NCI-H1092 (cell line): ENCODE data around the gene SRI.

ENCODE experiments used
- DNase-seq: peaks from one replicate; lab custom pipeline; 2025; lab: John Stamatoyannopoulos, UW

SRI gene

DNA sequence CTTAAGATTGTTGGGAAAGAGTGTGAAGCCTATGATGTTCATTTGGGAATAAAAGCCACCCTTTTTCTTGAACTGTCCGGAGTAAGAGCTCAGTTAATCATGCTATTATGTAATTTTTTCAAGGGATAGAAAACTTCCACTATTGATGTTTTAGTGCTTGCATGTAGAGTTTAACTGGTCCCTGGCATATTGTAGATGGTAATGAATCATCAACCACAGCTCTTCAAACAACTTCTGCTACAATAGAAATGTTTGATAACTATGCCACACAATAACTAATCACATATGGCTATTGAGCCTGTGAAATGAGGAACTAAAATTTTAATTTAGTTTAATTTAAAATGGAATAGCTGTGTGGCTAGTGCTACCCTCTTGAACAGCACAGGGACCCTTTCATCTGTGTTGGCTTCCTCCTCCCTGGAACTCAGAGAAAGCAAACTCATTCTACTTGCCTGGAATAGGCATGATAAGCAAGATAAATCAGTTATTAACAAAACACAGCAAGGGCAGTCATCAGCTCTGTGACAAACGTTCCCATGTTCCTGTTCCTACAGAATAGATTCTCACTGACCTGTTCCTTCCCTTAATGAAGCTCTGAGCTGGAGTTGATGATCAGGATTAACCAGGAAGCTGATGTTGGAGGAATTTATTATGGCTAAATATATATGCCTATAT is 4.9 kb upstream of the SRI start:
- no peak for DNase-seq

DNA sequence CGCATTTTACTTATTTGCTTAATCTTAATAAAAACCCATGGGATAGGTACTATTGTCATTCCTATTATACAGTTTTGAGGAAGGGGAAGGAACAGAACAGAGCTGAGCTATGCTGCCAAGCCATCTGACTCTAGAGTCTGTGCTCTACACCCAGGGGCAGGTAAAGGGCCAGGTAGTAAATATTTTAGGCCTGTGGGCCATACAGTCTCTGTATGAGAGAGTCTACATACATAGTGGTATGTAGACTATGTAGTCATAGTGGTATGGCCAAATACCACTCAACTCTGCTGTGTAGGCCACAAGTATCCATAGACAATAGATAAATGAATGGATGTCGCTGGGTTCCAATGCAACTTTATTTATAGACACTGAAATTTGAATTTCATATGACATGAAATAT is 3.4 kb upstream of the SRI start:
- no peak for DNase-seq

DNA sequence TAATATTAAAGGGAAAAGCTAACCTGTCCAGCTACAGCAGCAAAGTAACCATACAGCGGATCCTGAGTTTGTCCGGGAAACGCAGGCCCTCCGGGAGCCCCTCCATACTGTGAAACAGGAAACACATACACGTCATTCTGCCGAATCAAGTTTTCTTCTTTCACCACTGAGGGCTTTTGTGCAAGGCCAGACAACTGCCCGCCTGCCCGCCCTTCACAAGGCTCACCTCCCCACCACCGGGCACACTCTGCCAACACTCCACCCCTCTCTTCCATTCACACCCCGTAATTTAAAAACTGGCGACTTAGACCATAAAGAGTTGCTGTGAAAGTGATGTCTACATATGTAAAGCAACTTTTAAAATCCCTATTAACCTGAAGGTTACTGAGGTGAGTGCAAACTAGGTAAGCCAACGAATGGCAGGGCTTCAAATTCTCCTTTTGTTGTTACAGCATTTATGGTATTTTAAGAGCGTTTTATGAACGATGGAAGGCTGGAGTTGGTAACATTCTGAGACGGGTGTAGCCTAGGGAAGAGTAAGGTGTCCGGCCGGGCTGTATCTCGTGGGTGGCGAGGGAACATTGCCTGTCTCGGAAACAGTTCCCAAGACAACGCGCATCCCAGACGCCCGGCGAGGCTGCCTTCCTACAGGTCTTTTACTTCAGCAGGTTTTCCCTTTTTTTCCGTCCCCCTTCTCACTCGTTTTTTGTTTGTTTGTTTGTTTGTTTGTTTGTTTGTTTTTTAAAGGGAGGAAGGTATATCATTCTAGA is 817 bp downstream of the SRI start:
- DNase-seq = peak; percentile 36

DNA sequence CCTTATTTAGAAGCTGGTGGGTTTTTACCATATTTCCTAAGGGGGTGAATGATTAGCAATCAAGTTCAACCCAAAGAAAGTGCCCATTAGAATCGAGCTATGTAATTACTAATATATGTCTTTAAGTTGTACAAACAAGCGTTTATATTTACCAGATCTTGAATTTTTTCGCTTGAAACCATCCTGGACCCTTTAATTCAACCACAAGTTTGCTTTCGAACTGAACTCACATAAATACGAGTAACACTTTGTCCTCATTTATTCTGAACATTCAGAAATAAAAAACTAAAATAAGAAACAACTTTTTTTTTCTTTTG is 1.5 kb downstream of the SRI start:
- no peak for DNase-seq

DNA sequence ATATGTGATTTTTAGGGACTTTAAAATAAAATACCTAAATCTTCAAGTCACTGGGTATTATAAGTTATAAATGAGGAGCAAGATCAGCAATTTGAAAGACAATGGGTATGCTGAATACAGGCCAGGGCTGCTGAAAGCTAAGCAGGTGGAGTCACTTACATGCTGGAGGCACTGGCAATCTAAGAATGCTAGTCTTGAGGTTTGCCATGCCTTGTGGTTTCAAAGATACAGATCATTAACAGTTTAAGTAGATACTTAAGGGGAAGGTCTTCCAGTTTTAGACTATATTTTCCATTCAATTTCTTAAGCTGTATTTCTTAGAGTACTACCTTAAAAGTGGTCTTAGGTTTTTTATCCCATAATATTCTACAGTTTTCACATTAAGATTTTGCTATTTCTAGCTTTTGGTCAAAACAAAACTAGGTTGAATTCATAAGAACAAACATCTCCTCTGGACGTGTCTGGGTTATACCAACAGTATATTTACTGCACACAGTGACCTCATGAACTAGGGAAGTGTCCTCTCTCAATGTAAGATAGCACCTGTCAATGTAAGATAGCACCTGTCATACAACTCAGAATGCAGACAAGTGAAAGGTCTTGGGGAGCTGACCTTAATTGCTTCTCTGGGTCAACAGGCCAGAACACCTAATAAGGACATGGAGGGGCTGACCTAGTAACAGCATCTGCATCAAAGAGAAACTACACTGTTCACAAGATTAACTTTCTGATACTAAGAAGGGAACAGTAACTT is 2.0 kb downstream of the SRI start:
- no peak for DNase-seq

DNA sequence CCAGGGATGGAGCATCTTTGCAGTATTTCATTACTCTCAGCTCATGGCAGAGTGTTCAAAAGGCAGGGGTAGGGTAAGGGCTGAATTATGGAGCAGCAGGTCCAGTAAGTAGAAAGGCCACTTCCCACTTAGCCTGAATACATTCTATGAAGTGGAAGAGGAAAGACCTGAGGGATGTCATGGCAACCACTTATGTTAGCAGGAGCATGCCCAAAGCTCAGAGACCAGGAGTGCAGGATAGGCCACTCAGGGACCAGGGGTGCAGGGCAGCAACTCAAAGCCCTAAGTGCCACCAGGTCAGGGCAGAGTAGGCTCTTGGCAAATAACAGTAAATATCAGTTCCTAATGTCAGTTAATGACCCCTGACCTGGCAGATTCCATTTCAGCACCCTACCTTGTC is 3.6 kb downstream of the SRI start:
- no peak for DNase-seq

DNA sequence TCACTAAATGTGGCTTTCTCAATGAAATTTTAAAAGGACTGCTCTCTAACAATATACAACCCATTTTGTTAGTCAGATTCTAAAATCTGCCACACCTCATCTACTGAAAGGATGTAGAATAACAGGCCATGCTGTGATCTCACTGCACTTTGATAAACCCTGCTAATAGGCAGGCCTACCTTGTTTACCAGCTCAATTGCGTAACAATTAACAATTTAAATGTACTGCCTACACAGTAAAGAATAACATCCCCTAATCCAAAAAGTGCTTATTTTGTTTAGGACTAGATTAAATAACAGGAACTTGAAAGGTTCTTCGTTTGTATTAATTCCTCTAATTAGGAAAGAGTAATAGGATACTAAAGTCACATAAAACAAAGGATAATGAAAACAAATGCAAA is 4.5 kb downstream of the SRI start:
- DNase-seq = no peak

DNA sequence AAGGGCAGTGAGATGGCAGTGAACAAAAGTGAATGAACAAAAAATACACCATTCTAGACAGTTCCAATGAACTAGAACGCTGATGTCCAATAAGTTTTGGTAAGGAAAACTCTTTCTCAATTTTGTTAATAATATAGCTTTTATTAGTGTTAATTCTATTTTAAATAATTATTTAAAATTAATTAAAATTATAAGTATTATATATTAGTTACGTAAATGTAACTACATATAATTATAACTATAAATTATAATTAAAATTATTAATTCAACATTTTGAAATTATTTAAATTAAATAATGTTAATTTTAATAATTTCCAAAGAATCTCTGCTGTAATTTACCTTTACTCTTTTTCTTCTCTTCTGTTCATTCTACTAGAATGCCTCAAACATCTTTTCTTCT is 5.4 kb downstream of the SRI start:
- no peak for DNase-seq

DNA sequence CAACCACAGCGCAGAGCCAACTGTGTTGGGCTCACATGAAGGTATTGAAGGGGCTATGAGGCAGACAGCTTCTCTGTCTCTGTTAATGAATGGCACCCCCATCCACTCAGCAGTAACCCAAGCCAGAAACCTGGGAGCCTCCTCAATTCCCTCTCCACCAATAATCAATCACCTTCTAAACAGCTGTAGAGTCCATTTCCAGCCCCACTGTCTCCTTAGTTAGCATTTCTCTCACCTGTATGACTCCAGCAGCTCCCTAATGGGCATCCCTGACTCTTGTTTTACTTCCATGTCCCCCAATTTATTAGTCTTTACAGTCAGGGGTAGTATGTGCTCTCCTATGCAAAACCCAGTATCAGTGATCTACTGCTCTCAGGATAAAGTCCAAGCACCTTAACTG is 6.9 kb downstream of the SRI start:
- DNase-seq = no peak

DNA sequence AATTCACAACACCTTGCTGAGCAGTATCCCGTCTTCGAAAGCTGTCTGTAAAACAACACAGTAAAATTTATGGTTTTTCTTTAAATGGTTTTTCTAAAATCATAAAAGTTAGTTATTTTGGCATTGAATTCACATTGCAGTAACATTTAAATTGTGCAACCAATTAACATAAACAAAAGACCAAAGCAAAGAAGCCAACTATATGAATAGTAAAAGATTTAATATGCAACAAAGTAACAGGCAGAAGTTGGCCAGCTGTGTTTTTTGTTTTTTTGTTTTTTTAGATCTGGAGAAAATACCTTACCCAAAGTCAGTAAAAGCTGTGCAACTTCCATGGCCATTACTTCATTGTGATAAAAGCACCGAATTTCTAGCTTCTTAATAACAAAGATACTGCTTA is 11.3 kb downstream of the SRI start:
- DNase-seq = no peak

DNA sequence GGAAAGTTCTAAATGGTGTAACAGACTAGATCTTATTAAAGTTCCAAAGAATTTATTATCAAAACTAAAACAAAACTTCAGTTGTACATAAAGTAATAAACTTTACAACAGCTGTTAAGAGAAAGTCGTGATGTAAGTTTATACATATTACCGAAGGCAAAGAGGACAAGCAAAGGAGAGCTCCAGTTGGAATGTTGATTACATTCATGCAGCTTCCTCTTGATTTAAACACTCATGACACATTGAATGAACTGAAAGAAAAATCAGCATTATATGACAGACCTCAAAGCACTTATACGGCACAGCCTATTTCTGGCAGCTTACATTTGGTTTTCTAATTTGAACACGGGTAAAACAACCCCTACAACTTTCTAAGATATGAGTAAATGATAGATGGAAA is 13.6 kb downstream of the SRI start:
- DNase-seq = no peak

DNA sequence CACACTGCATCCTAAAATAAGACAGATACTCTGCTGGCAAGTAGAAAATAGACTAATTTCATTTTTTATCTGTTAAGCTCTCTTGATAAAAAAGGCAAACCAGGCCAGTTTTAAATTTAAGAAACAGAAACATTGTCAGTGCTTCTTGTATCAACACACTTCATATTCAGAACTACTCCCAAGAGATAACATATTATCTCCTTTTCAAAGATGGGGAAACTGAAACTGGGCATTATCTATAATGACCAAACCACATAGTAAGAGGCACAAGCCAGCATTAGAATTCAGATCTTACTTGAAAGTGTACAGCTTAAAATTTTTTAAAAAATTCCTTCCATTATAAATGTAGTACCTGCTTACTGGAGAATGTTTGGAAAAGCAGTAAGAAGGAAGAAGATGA is 14.7 kb downstream of the SRI start:
- no peak for DNase-seq

DNA sequence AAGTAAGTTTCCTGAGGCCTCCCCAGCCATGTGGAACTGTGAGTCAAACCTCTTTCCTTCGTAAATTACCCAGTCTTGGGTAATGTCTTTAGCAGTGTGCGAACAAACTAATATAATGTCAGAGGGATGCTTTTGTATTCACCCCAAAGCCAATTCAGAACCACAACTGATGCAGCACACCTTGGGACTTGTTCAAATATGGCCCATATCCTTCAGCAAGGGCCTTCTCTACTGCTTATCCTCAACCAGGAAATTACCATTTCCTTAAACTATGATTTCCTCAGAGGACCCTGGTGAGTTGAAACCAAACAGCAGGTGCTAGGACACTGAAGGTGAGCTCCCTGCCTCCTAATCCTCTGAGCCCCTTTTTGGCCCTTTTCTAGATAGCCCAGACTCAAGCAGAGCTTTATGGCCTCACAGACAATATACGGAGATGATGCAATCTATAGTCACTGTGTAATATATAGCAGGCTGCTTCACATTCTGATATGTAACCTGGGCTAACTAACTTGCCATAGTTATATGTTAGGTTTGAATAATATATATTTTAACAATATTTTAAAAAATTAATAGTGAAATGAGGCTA is 15.2 kb downstream of the SRI start:
- no peak for DNase-seq

DNA sequence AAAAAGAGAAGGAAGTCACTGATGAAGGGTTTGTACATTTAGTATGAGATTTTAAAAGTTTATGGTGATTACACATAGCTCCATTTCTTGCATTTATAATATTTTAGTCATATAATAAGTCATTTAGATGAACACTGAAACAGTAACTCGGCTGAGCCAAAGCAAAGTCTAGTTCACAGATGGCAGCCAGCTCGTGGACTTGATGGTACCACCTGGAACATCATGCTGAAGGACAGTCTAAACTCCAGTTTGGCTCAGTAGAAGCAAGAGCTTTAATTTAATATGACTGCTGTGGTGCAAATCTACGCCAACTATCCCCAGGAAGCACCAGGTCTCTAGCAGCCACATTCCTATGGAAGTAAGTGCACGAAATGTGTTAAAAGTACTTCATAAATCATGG is 16.4 kb downstream of the SRI start:
- no peak for DNase-seq

DNA sequence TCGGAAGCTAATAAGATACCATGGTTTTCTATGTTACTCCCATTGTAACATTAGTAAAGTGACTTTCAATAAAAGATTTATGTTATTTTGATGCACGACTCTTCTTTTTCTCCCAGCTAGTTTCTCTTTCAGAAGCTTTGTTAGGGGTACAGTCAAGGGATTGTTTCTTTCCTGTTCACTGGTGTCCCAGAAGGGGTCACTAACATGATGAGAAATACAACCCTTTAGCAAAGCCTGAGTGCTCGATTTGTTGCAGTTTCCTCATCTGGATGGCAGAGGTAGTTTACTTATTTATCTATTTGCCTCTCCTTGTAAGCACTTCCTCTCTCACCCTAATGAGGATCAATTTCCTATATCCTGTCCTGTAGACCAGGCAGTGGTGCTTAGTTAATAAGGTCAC is 17.0 kb downstream of the SRI start:
- no peak for DNase-seq

DNA sequence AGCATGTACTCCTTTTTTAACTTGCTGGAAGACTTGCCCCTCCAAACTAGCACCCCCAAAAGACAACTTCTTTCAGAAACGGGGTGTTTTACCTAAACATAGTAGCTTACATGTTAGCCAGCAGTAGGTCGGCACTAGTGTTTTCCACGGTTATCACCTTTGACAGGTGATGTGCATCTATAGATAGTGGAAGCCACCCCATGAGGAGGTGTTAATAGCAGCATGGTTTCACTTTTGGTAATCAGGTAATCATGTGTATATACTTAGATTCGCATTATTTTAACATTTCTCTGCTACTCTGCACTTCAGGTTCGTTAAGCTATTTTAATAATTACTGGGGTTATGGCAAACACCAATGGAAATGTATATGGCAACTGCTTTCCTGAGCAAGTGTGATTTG is 17.6 kb downstream of the SRI start:
- no peak for DNase-seq

DNA sequence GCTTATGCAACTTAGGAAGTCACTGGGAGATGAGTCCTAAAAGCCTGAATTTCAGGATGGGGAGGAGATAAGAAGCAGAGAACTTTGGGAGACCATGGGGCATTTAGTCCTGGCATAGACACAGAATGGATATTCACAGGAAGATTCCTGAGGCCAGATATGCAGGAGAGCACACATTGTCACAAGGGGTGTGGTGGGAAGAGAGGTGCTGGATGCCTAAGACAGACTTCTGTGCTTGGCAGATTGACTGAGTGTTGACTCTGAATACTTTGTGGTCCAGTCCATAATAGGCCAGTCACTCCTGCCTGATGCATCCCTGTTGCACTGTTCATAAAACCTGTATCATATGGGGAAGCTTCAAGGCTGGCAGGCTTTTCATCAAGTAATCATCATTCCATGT is 18.5 kb downstream of the SRI start:
- no peak for DNase-seq

DNA sequence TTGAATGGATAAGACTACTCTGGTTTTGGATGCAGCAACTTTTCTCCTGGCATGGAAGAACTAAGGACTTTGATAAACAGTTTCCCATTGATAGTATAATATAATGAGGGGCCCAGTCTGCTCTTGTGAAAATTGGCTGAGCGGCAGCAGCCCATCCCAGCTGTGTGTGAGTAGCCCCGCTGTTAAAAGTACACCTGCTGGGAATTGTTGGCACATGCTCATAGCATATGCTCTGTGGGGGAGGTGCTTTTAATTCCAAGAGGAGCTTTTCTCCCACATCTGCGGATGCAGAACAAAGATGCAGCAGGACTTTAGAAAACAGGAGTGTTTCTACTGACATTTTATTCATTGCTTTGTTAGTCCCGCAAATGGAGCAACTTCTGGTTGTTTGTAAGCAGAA is 19.0 kb downstream of the SRI start:
- DNase-seq = peak; percentile 89

DNA sequence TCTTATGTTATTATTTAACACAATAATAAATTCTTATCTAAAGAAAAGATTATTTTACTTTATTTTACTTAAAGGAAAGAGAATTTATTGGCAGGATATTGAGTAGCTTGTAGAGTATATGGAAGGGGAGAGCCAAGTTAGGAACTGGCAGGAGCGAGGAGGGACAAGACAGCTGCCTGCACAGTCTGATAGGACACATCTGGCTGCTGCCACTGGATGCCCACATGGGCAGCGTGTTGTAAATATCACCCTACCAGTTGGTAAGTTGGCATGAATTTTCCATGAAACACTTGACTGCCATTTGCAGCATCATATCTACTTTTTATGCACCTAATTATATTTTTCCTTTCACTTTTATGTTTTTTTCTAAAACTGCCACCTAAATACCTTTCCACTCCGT is 19.6 kb downstream of the SRI start:
- DNase-seq = peak; percentile 15

DNA sequence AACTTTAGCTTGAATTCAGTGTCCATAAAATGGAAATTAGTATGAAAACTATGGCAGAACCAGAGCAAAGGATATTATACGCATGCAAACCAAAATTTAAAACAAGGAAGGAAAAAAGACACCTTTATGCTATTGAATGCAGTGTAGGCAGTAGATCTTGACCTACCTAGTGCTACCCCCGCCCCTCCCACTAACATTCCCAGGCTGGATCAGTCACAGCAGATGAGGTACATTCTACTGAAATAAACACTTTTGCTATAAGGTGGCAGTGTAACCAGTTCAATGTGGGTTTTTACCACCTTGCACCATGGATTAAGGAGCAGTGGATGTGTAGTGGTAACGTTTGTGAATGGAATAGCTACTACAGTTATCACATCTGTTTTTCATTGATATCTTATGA is 27.9 kb downstream of the SRI start:
- DNase-seq = no peak

DNA sequence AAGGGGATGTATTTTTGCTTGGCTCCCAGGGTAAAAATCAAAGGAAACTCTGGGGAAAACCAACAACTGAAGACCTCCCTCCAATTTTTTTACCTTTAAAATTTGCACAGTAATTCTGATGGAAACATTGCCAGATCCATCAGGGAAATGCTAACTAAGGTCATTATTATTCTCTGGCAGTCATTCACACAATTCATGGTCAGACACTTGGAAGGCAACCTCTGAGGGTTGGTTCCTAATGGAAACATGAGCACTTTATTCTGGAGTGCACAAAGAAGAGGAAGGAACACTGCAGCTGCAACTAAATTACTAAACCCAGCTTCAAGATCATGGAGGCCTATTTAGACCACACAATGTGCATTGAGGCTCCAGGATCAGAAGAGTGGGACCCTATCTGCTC is 34.2 kb downstream of the SRI start:
- DNase-seq = no peak

DNA sequence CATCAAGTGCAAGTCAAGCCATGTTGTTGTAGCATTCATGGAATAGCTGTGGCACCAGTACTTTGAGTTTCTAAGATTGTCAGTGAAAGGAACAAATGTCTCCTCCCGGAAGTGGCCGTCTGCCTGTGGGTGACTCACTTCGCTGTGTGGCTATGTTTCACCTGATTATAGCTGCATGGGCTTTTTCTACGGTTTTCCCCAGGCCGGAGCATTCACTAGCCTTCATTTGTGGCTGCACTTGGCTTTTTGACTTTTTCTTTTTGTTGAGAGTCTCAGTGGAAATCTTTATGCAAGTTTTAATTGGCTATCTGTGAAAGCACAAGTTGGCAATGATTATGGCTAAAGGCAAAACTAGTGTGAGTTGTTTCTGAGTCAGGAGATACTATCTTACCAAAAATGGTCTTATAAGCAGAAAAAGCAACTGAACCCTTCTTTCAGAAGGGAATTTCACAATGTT is 35.0 kb downstream of the SRI start:
- DNase-seq = no peak

DNA sequence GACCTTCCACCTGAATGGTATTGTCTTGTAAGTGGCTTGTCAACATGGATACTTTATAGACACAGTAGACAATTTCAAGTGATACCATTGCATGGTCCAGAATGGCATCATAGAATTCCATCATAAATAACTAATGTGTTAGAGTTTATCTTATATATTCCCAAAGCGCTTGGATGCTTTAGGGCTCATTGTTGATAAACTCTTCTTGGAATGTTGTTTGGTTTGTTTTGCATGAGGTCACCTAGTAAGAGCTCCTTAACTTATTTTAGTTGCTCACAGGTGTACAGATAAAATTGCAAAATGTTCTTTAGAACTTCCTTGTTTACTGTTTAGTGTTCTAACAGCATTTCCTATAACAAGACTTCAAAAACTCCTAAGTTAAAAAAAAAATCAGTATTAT is 36.8 kb downstream of the SRI start:
- DNase-seq = no peak
